ENCODE measurements around the gene KCND2. TPM values are rescaled to one million over a fixed set of nuclear protein-coding genes. Genes with fewer than 3 reads are reported as not detected.

The KCND2 gene
- total RNA-seq, 1 experiment from 2014 or later: not detected

DNA sequence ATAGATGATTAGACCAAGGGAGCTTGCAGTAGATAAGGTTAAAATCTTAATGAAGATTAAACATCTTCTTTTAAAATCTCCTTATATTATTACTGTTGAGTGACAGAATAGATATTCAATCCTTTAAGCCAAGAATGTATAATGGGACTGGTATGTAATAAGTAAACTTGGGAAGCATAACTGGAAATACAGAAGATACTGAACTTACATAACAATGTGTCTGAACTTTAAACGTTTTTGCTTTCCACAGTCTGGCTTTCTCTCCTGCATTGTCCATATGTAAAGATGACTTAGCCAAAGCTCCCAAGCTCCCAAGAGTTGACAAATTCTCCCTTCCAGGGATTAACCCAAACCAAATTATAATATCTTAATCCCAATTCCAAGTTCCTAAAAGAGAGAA is 129.8 kb downstream of the KCND2 start:
- Histone ChIP-seq H3K27me3 (replicated peaks; ENCODE audit: control insufficient read depth, insufficient read depth, low read length) (no peaks in the 10 kb centered on the region), H3K36me3 (ENCODE audit: control insufficient read depth, insufficient read depth, low read length) (no peaks in the 10 kb centered on the region), H3K9me3 (no peaks in the 10 kb centered on the region), H3K4me3 (ENCODE audit: low read depth, low read length) (no peak overlapping the region), H3K4me1 (no peaks in the 10 kb centered on the region)
- BruUV-seq (replicated peaks): no TSS peak
- H3K4me3 Mint-ChIP-seq (ENCODE audit: unreplicated experiment): no peak overlapping the region
- intact Hi-C loops (cut with micrococcal nuclease; ENCODE audit: unreplicated experiment): no loop called here
- H3K27ac Mint-ChIP-seq (ENCODE audit: unreplicated experiment): no peak overlapping the region
- H3K4me1 Mint-ChIP-seq (ENCODE audit: low read depth, unreplicated experiment): no peaks in the 10 kb centered on the region
- no peaks in the 10 kb centered on the region for H3K9me3 Mint-ChIP-seq (ENCODE audit: unreplicated experiment)
- ChIA-PET POLR2A (no interaction called here), CTCF (no interaction called here)
- TF ChIP-seq, protein P1, sequence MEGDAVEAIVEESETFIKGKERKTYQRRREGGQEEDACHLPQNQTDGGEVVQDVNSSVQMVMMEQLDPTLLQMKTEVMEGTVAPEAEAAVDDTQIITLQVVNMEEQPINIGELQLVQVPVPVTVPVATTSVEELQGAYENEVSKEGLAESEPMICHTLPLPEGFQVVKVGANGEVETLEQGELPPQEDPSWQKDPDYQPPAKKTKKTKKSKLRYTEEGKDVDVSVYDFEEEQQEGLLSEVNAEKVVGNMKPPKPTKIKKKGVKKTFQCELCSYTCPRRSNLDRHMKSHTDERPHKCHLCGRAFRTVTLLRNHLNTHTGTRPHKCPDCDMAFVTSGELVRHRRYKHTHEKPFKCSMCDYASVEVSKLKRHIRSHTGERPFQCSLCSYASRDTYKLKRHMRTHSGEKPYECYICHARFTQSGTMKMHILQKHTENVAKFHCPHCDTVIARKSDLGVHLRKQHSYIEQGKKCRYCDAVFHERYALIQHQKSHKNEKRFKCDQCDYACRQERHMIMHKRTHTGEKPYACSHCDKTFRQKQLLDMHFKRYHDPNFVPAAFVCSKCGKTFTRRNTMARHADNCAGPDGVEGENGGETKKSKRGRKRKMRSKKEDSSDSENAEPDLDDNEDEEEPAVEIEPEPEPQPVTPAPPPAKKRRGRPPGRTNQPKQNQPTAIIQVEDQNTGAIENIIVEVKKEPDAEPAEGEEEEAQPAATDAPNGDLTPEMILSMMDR (IDR thresholded peaks at IDR 0.05; ENCODE audit: insufficient read depth in 1 of 2, low read depth in 1 of 2, low read length in 1 of 2, severe bottlenecking in 1 of 2, unreplicated experiment in 1 of 2): no peak
- DNase-seq: no peak
- peaks cover 2% of the 10 kb centered on the region for H3K27me3 Mint-ChIP-seq (ENCODE audit: insufficient read depth, unreplicated experiment)
- H3K36me3 Mint-ChIP-seq (ENCODE audit: insufficient read depth, unreplicated experiment): no peaks in the 10 kb centered on the region

DNA sequence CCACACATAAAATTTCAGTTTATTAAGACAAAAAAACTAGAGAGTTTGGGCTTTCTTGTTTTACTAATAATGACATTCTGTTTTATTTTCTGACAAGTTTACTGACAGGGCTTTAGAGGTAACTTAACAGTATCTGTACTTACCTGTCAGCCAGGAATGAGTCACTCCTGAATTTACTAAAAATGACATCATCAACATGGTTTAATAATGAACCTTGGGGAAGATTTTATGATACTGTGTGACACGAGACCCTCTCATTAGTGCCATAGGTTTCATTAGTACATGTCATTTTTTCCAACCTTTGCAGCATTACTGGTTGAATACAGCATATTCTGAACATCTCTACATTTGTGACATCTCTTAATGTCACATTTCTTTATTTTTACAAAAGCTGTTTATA is 131.1 kb downstream of the KCND2 start:
- intact Hi-C loops (cut with micrococcal nuclease; ENCODE audit: unreplicated experiment): no loop called here
- H3K4me3 Mint-ChIP-seq (ENCODE audit: unreplicated experiment): no peak overlapping the region
- H3K9me3 Mint-ChIP-seq (ENCODE audit: unreplicated experiment): no peaks in the 10 kb centered on the region
- ChIA-PET POLR2A (no interaction called here), CTCF (no interaction called here)
- Histone ChIP-seq H3K36me3 (ENCODE audit: control insufficient read depth, insufficient read depth, low read length) (no peaks in the 10 kb centered on the region), H3K27me3 (replicated peaks; ENCODE audit: control insufficient read depth, insufficient read depth, low read length) (no peaks in the 10 kb centered on the region), H3K4me1 (no peaks in the 10 kb centered on the region), H3K4me3 (ENCODE audit: low read depth, low read length) (no peak overlapping the region), H3K9me3 (no peaks in the 10 kb centered on the region)
- no peaks in the 10 kb centered on the region for H3K36me3 Mint-ChIP-seq (ENCODE audit: insufficient read depth, unreplicated experiment)
- no peak overlapping the region for H3K27ac Mint-ChIP-seq (ENCODE audit: unreplicated experiment)
- TF ChIP-seq, protein P1 (IDR thresholded peaks at IDR 0.05; ENCODE audit: insufficient read depth in 1 of 2, low read depth in 1 of 2, low read length in 1 of 2, severe bottlenecking in 1 of 2, unreplicated experiment in 1 of 2): no peak
- no peaks in the 10 kb centered on the region for H3K4me1 Mint-ChIP-seq (ENCODE audit: low read depth, unreplicated experiment)
- DNase-seq: no peak
- H3K27me3 Mint-ChIP-seq (ENCODE audit: insufficient read depth, unreplicated experiment): peaks cover 2% of the 10 kb centered on the region
- BruUV-seq (replicated peaks): no TSS peak

DNA sequence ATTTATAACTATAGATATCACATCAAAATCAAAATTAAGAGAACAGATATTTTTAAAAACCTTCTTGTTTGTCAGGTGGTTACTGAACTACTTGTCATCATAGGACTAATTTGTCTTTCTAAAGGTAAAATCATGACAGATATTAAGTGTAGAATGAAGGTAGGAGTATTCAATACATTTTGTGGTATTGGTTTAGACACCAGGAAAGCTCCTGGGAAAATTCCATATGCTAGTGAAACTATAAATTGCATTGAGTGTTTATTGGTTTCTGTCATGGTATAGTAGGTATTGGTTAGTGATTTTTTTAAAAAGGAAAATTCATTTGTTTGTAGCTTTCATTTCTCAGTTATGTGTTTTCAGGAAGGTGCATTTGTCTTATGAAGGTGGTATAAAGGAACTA is 132.7 kb downstream of the KCND2 start:
- Mint-ChIP-seq H3K4me3 (ENCODE audit: unreplicated experiment) (no peak overlapping the region), H3K27ac (ENCODE audit: unreplicated experiment) (no peak overlapping the region), H3K4me1 (ENCODE audit: low read depth, unreplicated experiment) (no peaks in the 10 kb centered on the region), H3K9me3 (ENCODE audit: unreplicated experiment) (no peaks in the 10 kb centered on the region), H3K36me3 (ENCODE audit: insufficient read depth, unreplicated experiment) (no peaks in the 10 kb centered on the region), H3K27me3 (ENCODE audit: insufficient read depth, unreplicated experiment) (peaks cover 2% of the 10 kb centered on the region)
- POLR2A ChIA-PET: no interaction called here
- no peaks in the 10 kb centered on the region for H3K9me3 ChIP-seq
- intact Hi-C loops (cut with micrococcal nuclease; ENCODE audit: unreplicated experiment): no loop called here
- DNase-seq: no peak
- CTCF ChIA-PET: no interaction called here
- H3K4me3 ChIP-seq (ENCODE audit: low read depth, low read length): no peak overlapping the region
- TF ChIP-seq, protein P1 (IDR thresholded peaks at IDR 0.05; ENCODE audit: insufficient read depth in 1 of 2, low read depth in 1 of 2, low read length in 1 of 2, severe bottlenecking in 1 of 2, unreplicated experiment in 1 of 2): no peak
- H3K36me3 ChIP-seq (ENCODE audit: control insufficient read depth, insufficient read depth, low read length): no peaks in the 10 kb centered on the region
- H3K27me3 ChIP-seq (replicated peaks; ENCODE audit: control insufficient read depth, insufficient read depth, low read length): no peaks in the 10 kb centered on the region
- H3K4me1 ChIP-seq: no peaks in the 10 kb centered on the region
- no TSS peak for BruUV-seq (replicated peaks)
